WTC11 (cell line): ENCODE data around the gene EIF5A2. TPM values are rescaled to one million over a fixed set of nuclear protein-coding genes. Genes with fewer than 3 reads are reported as not detected.

Experiments
- ATAC-seq: fragments of 200-7000 bp; cut with Tn5 transposase; 2 replicates; pipeline ENCODE4 v1.10.0; 2021; ENCODE audit warnings: mild to moderate bottlenecking, moderate library complexity
- CTCF ChIA-PET: fragments of 300-600 bp; sonication (Branson Sonifier 250); formaldehyde crosslinking; loops from one replicate; lab custom pipeline; 2021; ENCODE audit warnings: antibody characterized with exemption; lab: Charles Lee
- POLR2A ChIA-PET: fragments of 350-600 bp; sonication (Branson Sonifier 250); formaldehyde crosslinking; loops from one replicate; lab custom pipeline; 2021; ENCODE audit warnings: antibody characterized with exemption; lab: Charles Lee
- DNase-seq: peaks from one replicate; pipeline ENCODE4 v3.0.0; 2021; ENCODE audit warnings: low spot score
- H3K27ac Mint-ChIP-seq: 2 replicates; pipeline ENCODE4 v1.8.0; 2021; ENCODE audit warnings: mixed read lengths
- H3K27me3 Mint-ChIP-seq: 2 replicates; pipeline ENCODE4 v1.8.0; 2021; ENCODE audit warnings: low read depth, mild to moderate bottlenecking, moderate library complexity, mixed read lengths
- H3K36me3 Mint-ChIP-seq: 2 replicates; pipeline ENCODE4 v1.8.0; 2021; ENCODE audit warnings: mixed read lengths
- H3K4me1 Mint-ChIP-seq: 2 replicates; pipeline ENCODE4 v1.8.0; 2022; ENCODE audit warnings: mixed read lengths
- H3K4me3 Mint-ChIP-seq: 2 replicates; pipeline ENCODE4 v1.8.0; 2021; ENCODE audit warnings: mild to moderate bottlenecking, moderate library complexity, mixed read lengths
- H3K9me3 Mint-ChIP-seq: 2 replicates; pipeline ENCODE4 v1.8.0; 2021; ENCODE audit warnings: mixed read lengths
- ATF1 ChIP-seq: sonication (generic); formaldehyde crosslinking; IDR thresholded peaks from 2 replicates; pipeline ENCODE4 v1.8.1; 2023; ENCODE audit warnings: mild to moderate bottlenecking, moderate library complexity, missing genetic modification reagents
- CBFB ChIP-seq: sonication (generic); formaldehyde crosslinking; IDR thresholded peaks from 2 replicates; pipeline ENCODE4 v1.8.1; 2022; ENCODE audit warnings: mild to moderate bottlenecking, low read depth, missing genetic modification reagents
- ETV6 ChIP-seq: sonication (generic); formaldehyde crosslinking; IDR thresholded peaks from 2 replicates; pipeline ENCODE4 v1.8.1; 2022; ENCODE audit warnings: mild to moderate bottlenecking, missing genetic modification reagents
- FOXK1 ChIP-seq: sonication (generic); formaldehyde crosslinking; IDR thresholded peaks from 2 replicates; pipeline ENCODE4 v1.8.0; 2022; ENCODE audit warnings: mild to moderate bottlenecking, moderate library complexity, missing genetic modification reagents
- JAZF1 ChIP-seq: fragments of 250-450 bp; sonication (Bioruptor Pico); IDR thresholded peaks from 2 replicates; pipeline ENCODE4 v1.9.0; 2021; ENCODE audit warnings: moderate library complexity, mild to moderate bottlenecking, inconsistent platforms
- MXD4 ChIP-seq: fragments of 250-450 bp; sonication (Bioruptor Pico); IDR thresholded peaks from 2 replicates; pipeline ENCODE4 v1.8.0; 2021; ENCODE audit warnings: mild to moderate bottlenecking, moderate library complexity, borderline replicate concordance
- NFYB ChIP-seq: sonication (generic); formaldehyde crosslinking; conservative IDR thresholded peaks from 2 replicates; pipeline ENCODE4 v1.8.0; 2022; ENCODE audit warnings: low read depth, missing genetic modification reagents
- NR1H2 ChIP-seq: sonication (generic); formaldehyde crosslinking; IDR thresholded peaks from 2 replicates; pipeline ENCODE4 v1.9.0; 2021; ENCODE audit warnings: mild to moderate bottlenecking, moderate library complexity, missing genetic modification reagents
- NR2C2 ChIP-seq: sonication (generic); formaldehyde crosslinking; IDR thresholded peaks from 2 replicates; pipeline ENCODE4 v1.8.0; 2022; ENCODE audit warnings: mild to moderate bottlenecking, missing genetic modification reagents
- RORB ChIP-seq: fragments of 250-450 bp; sonication (Bioruptor Pico); IDR thresholded peaks from 2 replicates; pipeline ENCODE4 v1.9.0; 2021; ENCODE audit warnings: mild to moderate bottlenecking
- ZBTB21 ChIP-seq: sonication (generic); formaldehyde crosslinking; IDR thresholded peaks from 2 replicates; pipeline ENCODE4 v1.8.1; 2023; ENCODE audit warnings: mild to moderate bottlenecking, missing genetic modification reagents, borderline replicate concordance
- ZNF138 ChIP-seq: sonication (generic); formaldehyde crosslinking; conservative IDR thresholded peaks from 2 replicates; pipeline ENCODE4 v1.8.1; 2022; ENCODE audit warnings: mild to moderate bottlenecking, moderate library complexity, missing genetic modification reagents
- ZNF219 ChIP-seq: sonication (generic); formaldehyde crosslinking; IDR thresholded peaks from 2 replicates; pipeline ENCODE4 v1.8.0; 2023; ENCODE audit warnings: missing genetic modification reagents, mild to moderate bottlenecking, borderline replicate concordance
- ZNF232 ChIP-seq: sonication (generic); formaldehyde crosslinking; IDR thresholded peaks from 2 replicates; pipeline ENCODE4 v1.8.0; 2022; ENCODE audit warnings: mild to moderate bottlenecking, missing genetic modification reagents
- ZNF423 ChIP-seq: fragments of 250-450 bp; sonication (Bioruptor Pico); IDR thresholded peaks from 2 replicates; pipeline ENCODE4 v2.1.2; 2022; ENCODE audit warnings: mild to moderate bottlenecking, moderate library complexity
- ZNF671 ChIP-seq: fragments of 250-450 bp; sonication (Bioruptor Pico); IDR thresholded peaks from 2 replicates; pipeline ENCODE4 v1.8.0; 2021; ENCODE audit warnings: mild to moderate bottlenecking
- total RNA-seq: library from RNA; stranded (reverse); gene quantifications from 3 replicates; pipeline ENCODE4 v1.2.3, GENCODE V29; 2021
- TF ChIP-seq, protein P1 (sequence below): sonication (generic); formaldehyde crosslinking; conservative IDR thresholded peaks from 2 replicates; pipeline ENCODE4 v1.8.1; 2022; ENCODE audit warnings: mild to moderate bottlenecking, missing genetic modification reagents
- TF ChIP-seq, protein P2 (sequence below): sonication (generic); formaldehyde crosslinking; IDR thresholded peaks from 2 replicates; pipeline ENCODE4 v1.8.1; 2022; ENCODE audit warnings: missing genetic modification reagents, borderline replicate concordance
- TF ChIP-seq, protein P3 (sequence below): sonication (generic); formaldehyde crosslinking; conservative IDR thresholded peaks from 2 replicates; pipeline ENCODE4 v1.8.1; 2023; ENCODE audit warnings: mild to moderate bottlenecking, low read depth, missing genetic modification reagents, moderate library complexity
- TF ChIP-seq, protein P4 (sequence below): fragments of 250-450 bp; sonication (Bioruptor Pico); IDR thresholded peaks from 2 replicates; pipeline ENCODE4 v1.9.0; 2021; ENCODE audit warnings: moderate library complexity, mild to moderate bottlenecking, inconsistent platforms, borderline replicate concordance
- TF ChIP-seq, protein P5 (sequence below): sonication (generic); formaldehyde crosslinking; IDR thresholded peaks from 2 replicates; pipeline ENCODE4 v1.8.0; 2022; ENCODE audit warnings: mild to moderate bottlenecking, missing genetic modification reagents
- TF ChIP-seq, protein P6 (sequence below): sonication (generic); formaldehyde crosslinking; IDR thresholded peaks from 2 replicates; pipeline ENCODE4 v1.8.1; 2023; ENCODE audit warnings: mild to moderate bottlenecking, missing genetic modification reagents

Gene EIF5A2
- total RNA-seq, 1 experiment from 2014 or later, result 7.6 TPM

DNA sequence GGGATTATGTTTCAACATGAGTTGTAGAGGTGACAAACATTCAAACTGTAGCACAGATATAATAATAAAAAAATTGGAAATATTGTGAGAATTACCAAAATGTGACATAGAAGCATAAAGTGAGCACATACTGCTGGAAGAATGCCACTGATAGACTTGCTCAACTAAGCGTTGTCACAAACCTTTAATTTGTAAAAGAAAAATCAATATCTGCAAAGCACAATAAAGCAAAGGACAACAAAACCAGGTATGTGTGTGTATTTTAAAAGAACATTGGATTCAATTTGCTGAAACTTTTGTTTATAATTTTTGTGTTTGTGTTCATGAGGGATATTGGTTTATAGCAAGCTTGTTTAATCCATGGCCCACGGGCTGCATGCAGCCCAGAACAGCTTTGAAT lies 40.8 kb upstream of the EIF5A2 start:
- Mint-ChIP-seq H3K27me3 (peaks cover 6% of the 10 kb centered on the region), H3K4me1 (peaks cover 13% of the 10 kb centered on the region), H3K9me3 (peaks cover 36% of the 10 kb centered on the region), H3K36me3 (peaks cover 24% of the 10 kb centered on the region), H3K4me3 (no peak overlapping the region), H3K27ac (no peak overlapping the region)
- ChIA-PET POLR2A (no interaction called here), CTCF (no interaction called here)
- DNase-seq (no peak), ATAC-seq (no peak)
- TF ChIP-seq, protein P1, sequence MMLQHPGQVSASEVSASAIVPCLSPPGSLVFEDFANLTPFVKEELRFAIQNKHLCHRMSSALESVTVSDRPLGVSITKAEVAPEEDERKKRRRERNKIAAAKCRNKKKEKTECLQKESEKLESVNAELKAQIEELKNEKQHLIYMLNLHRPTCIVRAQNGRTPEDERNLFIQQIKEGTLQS (CRISPR knock-in tag), result no peak
- no peak for TF ChIP-seq ATF1 (CRISPR knock-in tag)
- TF ChIP-seq, protein P2, sequence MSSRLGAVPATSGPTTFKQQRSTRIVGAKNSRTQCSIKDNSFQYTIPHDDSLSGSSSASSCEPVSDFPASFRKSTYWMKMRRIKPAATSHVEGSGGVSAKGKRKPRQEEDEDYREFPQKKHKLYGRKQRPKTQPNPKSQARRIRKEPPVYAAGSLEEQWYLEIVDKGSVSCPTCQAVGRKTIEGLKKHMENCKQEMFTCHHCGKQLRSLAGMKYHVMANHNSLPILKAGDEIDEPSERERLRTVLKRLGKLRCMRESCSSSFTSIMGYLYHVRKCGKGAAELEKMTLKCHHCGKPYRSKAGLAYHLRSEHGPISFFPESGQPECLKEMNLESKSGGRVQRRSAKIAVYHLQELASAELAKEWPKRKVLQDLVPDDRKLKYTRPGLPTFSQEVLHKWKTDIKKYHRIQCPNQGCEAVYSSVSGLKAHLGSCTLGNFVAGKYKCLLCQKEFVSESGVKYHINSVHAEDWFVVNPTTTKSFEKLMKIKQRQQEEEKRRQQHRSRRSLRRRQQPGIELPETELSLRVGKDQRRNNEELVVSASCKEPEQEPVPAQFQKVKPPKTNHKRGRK (CRISPR knock-in tag), result no peak

DNA sequence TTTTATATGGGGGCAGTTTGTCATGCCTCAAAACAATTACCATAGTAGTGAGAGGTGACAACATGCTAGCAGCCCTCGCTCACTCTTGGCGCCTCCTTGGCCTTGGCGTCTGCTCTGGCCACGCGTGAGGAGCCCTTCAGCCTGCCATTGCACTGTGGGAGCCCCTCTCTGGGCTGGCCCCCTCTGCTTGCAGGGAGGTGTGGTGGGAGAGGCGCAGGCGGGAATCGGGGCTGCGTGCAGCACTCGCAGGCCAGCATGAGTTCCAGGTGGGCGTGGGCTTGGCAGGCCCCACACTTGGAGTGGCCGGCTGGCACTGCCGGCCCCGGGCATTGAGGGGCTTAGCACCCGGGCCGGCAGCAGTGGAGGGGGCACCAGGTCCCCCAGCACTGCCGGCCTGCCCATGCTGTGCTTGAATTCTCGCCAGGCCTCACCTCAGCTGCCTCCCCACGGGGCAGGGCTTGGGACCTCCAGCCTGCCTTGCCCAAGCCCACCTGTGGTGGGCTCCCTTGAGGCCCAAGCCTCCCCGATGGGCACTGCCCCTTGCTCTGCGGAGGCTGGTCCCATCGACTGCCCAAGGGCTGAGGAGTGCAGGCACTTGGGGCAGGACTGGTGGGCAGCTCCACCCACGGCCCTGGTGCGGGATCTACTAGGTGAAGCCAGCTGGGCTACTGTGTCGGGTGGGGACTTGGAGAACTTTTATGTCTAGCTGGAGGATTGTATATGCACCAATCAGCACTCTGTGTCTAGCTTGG lies 38.8 kb upstream of the EIF5A2 start:
- no peak overlapping the region for H3K4me3 Mint-ChIP-seq
- TF ChIP-seq NR1H2 (no peak), ZNF671 (CRISPR knock-in tag) (no peak), FOXK1 (CRISPR knock-in tag) (no peak), ZBTB21 (CRISPR knock-in tag) (no peak), ZNF138 (CRISPR knock-in tag) (no peak)
- H3K9me3 Mint-ChIP-seq, result peaks cover 46% of the 10 kb centered on the region
- peaks cover 6% of the 10 kb centered on the region for H3K27me3 Mint-ChIP-seq
- peaks cover 27% of the 10 kb centered on the region for H3K36me3 Mint-ChIP-seq
- H3K27ac Mint-ChIP-seq, result no peak overlapping the region
- DNase-seq (no peak), ATAC-seq (no peak)
- H3K4me1 Mint-ChIP-seq, result no peaks in the 10 kb centered on the region
- ChIA-PET CTCF (no interaction called here), POLR2A (no interaction called here)

DNA sequence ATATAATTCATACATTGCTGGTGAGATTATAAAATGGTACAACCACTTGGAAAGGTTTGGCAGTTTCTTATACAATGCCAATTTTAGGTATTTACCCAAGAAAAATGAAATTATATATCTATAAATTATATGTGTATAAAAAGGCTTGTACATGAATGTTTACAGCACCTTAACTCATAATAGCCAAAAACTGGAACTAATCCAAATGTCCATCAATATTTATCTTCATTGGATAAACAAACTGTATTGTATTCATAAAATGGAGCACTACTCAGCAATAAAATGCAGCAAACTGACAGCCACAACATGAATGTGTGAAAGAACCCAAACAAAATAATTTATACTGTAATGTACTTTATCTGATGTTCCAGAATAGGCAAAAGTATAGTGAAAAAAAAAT lies 33.6 kb upstream of the EIF5A2 start:
- DNase-seq (no peak), ATAC-seq (no peak)
- Mint-ChIP-seq H3K27me3 (peaks cover 6% of the 10 kb centered on the region), H3K9me3 (peaks cover 65% of the 10 kb centered on the region), H3K4me3 (no peak overlapping the region), H3K4me1 (no peaks in the 10 kb centered on the region), H3K36me3 (peaks cover 36% of the 10 kb centered on the region), H3K27ac (no peak overlapping the region)
- ChIA-PET CTCF (no interaction called here), POLR2A (no interaction called here)
- TF ChIP-seq, protein P3, sequence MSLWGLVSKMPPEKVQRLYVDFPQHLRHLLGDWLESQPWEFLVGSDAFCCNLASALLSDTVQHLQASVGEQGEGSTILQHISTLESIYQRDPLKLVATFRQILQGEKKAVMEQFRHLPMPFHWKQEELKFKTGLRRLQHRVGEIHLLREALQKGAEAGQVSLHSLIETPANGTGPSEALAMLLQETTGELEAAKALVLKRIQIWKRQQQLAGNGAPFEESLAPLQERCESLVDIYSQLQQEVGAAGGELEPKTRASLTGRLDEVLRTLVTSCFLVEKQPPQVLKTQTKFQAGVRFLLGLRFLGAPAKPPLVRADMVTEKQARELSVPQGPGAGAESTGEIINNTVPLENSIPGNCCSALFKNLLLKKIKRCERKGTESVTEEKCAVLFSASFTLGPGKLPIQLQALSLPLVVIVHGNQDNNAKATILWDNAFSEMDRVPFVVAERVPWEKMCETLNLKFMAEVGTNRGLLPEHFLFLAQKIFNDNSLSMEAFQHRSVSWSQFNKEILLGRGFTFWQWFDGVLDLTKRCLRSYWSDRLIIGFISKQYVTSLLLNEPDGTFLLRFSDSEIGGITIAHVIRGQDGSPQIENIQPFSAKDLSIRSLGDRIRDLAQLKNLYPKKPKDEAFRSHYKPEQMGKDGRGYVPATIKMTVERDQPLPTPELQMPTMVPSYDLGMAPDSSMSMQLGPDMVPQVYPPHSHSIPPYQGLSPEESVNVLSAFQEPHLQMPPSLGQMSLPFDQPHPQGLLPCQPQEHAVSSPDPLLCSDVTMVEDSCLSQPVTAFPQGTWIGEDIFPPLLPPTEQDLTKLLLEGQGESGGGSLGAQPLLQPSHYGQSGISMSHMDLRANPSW (CRISPR knock-in tag), result no peak
- no peak for TF ChIP-seq JAZF1 (CRISPR knock-in tag)
- TF ChIP-seq NR2C2 (CRISPR knock-in tag), result no peak
- no peak for TF ChIP-seq ETV6 (CRISPR knock-in tag)

DNA sequence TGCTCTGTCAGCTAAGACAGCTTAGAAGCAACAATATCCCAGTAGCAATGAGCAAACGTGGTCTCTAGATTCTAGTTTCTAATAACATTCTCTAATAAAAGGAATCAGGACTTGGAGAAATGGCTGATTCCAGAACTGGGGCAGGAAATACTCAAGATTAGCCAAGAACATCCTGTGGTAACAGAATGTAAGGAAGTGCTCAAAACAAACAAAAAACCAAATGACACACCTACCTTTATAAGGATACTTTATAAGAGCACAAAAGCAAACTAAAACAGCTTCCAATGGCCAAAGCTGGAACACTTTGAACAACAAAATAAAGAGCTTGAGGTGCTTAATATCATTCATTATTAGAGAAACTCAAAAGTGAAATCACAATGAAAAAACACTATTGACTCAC lies 33.1 kb upstream of the EIF5A2 start:
- Mint-ChIP-seq H3K27me3 (peaks cover 6% of the 10 kb centered on the region), H3K9me3 (peaks cover 65% of the 10 kb centered on the region), H3K4me1 (no peaks in the 10 kb centered on the region), H3K4me3 (no peak overlapping the region), H3K27ac (no peak overlapping the region), H3K36me3 (peaks cover 36% of the 10 kb centered on the region)
- ChIA-PET CTCF (no interaction called here), POLR2A (no interaction called here)
- DNase-seq, result no peak
- no peak for ATAC-seq
- TF ChIP-seq RORB (CRISPR knock-in tag), result no peak
- TF ChIP-seq ZNF232, result no peak
- no peak for TF ChIP-seq CBFB (CRISPR knock-in tag)
- no peak for TF ChIP-seq ZBTB21 (CRISPR knock-in tag)
- TF ChIP-seq ZNF219 (CRISPR knock-in tag), result no peak
- TF ChIP-seq, protein P4, sequence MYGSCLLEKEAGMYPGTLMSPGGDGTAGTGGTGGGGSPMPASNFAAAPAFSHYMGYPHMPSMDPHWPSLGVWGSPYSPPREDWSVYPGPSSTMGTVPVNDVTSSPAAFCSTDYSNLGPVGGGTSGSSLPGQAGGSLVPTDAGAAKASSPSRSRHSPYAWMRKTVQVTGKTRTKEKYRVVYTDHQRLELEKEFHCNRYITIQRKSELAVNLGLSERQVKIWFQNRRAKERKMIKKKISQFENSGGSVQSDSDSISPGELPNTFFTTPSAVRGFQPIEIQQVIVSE (CRISPR knock-in tag), result no peak
- TF ChIP-seq MXD4, result no peak
- TF ChIP-seq JAZF1 (CRISPR knock-in tag), result no peak
- TF ChIP-seq, protein P5, sequence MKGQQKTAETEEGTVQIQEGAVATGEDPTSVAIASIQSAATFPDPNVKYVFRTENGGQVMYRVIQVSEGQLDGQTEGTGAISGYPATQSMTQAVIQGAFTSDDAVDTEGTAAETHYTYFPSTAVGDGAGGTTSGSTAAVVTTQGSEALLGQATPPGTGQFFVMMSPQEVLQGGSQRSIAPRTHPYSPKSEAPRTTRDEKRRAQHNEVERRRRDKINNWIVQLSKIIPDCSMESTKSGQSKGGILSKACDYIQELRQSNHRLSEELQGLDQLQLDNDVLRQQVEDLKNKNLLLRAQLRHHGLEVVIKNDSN (CRISPR knock-in tag), result no peak
- TF ChIP-seq, protein P6, sequence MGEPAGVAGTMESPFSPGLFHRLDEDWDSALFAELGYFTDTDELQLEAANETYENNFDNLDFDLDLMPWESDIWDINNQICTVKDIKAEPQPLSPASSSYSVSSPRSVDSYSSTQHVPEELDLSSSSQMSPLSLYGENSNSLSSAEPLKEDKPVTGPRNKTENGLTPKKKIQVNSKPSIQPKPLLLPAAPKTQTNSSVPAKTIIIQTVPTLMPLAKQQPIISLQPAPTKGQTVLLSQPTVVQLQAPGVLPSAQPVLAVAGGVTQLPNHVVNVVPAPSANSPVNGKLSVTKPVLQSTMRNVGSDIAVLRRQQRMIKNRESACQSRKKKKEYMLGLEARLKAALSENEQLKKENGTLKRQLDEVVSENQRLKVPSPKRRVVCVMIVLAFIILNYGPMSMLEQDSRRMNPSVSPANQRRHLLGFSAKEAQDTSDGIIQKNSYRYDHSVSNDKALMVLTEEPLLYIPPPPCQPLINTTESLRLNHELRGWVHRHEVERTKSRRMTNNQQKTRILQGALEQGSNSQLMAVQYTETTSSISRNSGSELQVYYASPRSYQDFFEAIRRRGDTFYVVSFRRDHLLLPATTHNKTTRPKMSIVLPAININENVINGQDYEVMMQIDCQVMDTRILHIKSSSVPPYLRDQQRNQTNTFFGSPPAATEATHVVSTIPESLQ (CRISPR knock-in tag), result no peak
- no peak for TF ChIP-seq NFYB (CRISPR knock-in tag)
- TF ChIP-seq ZNF423 (CRISPR knock-in tag), result no peak
